ENCODE measurements around the gene DPPA4.

DPPA4 gene

GRCh38 chr3:109330405-109330804, 6.9 kb downstream of the DPPA4 start:
- peaks cover 0 to 4% of the 10 kb centered on the region in 2 experiments for H3K4me1 ChIP-seq (ENCODE audit: control insufficient read depth in 1 of 2, insufficient read depth in 2 of 2, low read length in 2 of 2)
- no peak overlapping the region for H3K18ac ChIP-seq (ENCODE audit: low read length)
- H2BK120ac ChIP-seq (ENCODE audit: insufficient read depth, low read length, poor library complexity): no peak overlapping the region
- no peak overlapping the region for H4K12ac ChIP-seq (ENCODE audit: low read depth, low read length)
- no peak overlapping the region for H3K14ac ChIP-seq (ENCODE audit: low read length)
- H3K27ac ChIP-seq (ENCODE audit: low read depth, low read length): no peak overlapping the region
- no peak overlapping the region for H3K4me3 ChIP-seq (ENCODE audit: low read depth, low read length)
- H3K4ac ChIP-seq (ENCODE audit: low read depth, low read length): no peak overlapping the region
- H4K91ac ChIP-seq (ENCODE audit: low read depth, low read length): no peak overlapping the region
- H3K36me3 ChIP-seq (ENCODE audit: control insufficient read depth in 1 of 2, insufficient read depth in 2 of 2, low read length in 2 of 2): peaks cover 32 to 37% of the 10 kb centered on the region in 2 experiments
- H3K27me3 ChIP-seq (ENCODE audit: insufficient read depth, low read length): no peaks in the 10 kb centered on the region
- H3K79me1 ChIP-seq (ENCODE audit: low read length): no peaks in the 10 kb centered on the region
- no peak overlapping the region for H3K9ac ChIP-seq (ENCODE audit: low read length)
- DNase-seq: no peak
- no peak overlapping the region for H3K23ac ChIP-seq (ENCODE audit: low read length)
- H3K79me2 ChIP-seq (ENCODE audit: control insufficient read depth, insufficient read depth, low read length, poor library complexity): no peaks in the 10 kb centered on the region
- WGBS (ENCODE audit: extremely low coverage, insufficient coverage, insufficient read length): no CpG with 5 or more reads among the region's 7 CpGs
- no peak overlapping the region for H4K8ac ChIP-seq (ENCODE audit: low read depth, low read length)
- H3K4me2 ChIP-seq (ENCODE audit: low read length): no peak overlapping the region
- no peak overlapping the region for H2BK12ac ChIP-seq (ENCODE audit: low read length)
- H2AK5ac ChIP-seq (ENCODE audit: low read length): no peak overlapping the region
- H3K9me3 ChIP-seq (ENCODE audit: insufficient read depth, low read depth, low read length): no peaks in the 10 kb centered on the region
- H2AFZ ChIP-seq (ENCODE audit: insufficient read depth, low read length, poor library complexity): no peak overlapping the region
- H2BK5ac ChIP-seq (ENCODE audit: low read depth, low read length, poor library complexity): no peak overlapping the region

- no CpG with 5 or more reads among the region's 3 CpGs for WGBS (ENCODE audit: extremely low coverage, insufficient coverage, insufficient read length)
- no peak overlapping the region for H4K12ac ChIP-seq (ENCODE audit: low read depth, low read length)
- no peak overlapping the region for H3K9ac ChIP-seq (ENCODE audit: low read length)
- no peak overlapping the region for H3K4me3 ChIP-seq (ENCODE audit: low read depth, low read length)
- H2BK5ac ChIP-seq (ENCODE audit: low read depth, low read length, poor library complexity): no peak overlapping the region
- H2BK120ac ChIP-seq (ENCODE audit: insufficient read depth, low read length, poor library complexity): no peak overlapping the region
- no peak overlapping the region for H3K18ac ChIP-seq (ENCODE audit: low read length)
- H2AFZ ChIP-seq (ENCODE audit: insufficient read depth, low read length, poor library complexity): no peak overlapping the region
- H3K4ac ChIP-seq (ENCODE audit: low read depth, low read length): no peak overlapping the region
- no peak overlapping the region for H4K91ac ChIP-seq (ENCODE audit: low read depth, low read length)
- no peaks in the 10 kb centered on the region for H3K27me3 ChIP-seq (ENCODE audit: insufficient read depth, low read length)
- no peaks in the 10 kb centered on the region for H3K79me1 ChIP-seq (ENCODE audit: low read length)
- H3K4me1 ChIP-seq (ENCODE audit: control insufficient read depth in 1 of 2, insufficient read depth in 2 of 2, low read length in 2 of 2): no peaks in the 10 kb centered on the region
- H3K27ac ChIP-seq (ENCODE audit: low read depth, low read length): no peak overlapping the region
- no peaks in the 10 kb centered on the region for H3K79me2 ChIP-seq (ENCODE audit: control insufficient read depth, insufficient read depth, low read length, poor library complexity)
- no peaks in the 10 kb centered on the region for H3K9me3 ChIP-seq (ENCODE audit: insufficient read depth, low read depth, low read length)
- no peak overlapping the region for H4K8ac ChIP-seq (ENCODE audit: low read depth, low read length)
- DNase-seq: no peak
- no peak overlapping the region for H2AK5ac ChIP-seq (ENCODE audit: low read length)
- no peak overlapping the region for H3K23ac ChIP-seq (ENCODE audit: low read length)
- H3K4me2 ChIP-seq (ENCODE audit: low read length): no peak overlapping the region
- H2BK12ac ChIP-seq (ENCODE audit: low read length): no peak overlapping the region
- peaks cover 32 to 35% of the 10 kb centered on the region in 2 experiments for H3K36me3 ChIP-seq (ENCODE audit: control insufficient read depth in 1 of 2, insufficient read depth in 2 of 2, low read length in 2 of 2)
- no peak overlapping the region for H3K14ac ChIP-seq (ENCODE audit: low read length)
These were observed 9.1 kb downstream of the DPPA4 start for GRCh38 chr3:109328202-109328601.

- H3K79me1 ChIP-seq (ENCODE audit: low read length): no peaks in the 10 kb centered on the region
- H2BK120ac ChIP-seq (ENCODE audit: insufficient read depth, low read length, poor library complexity): no peak overlapping the region
- no peak overlapping the region for H2AFZ ChIP-seq (ENCODE audit: insufficient read depth, low read length, poor library complexity)
- WGBS (ENCODE audit: extremely low coverage, insufficient coverage, insufficient read length): no CpG with 5 or more reads among the region's 3 CpGs
- no peak overlapping the region for H4K12ac ChIP-seq (ENCODE audit: low read depth, low read length)
- no peak overlapping the region for H4K8ac ChIP-seq (ENCODE audit: low read depth, low read length)
- no peak overlapping the region for H3K14ac ChIP-seq (ENCODE audit: low read length)
- no peak for DNase-seq
- H2AK5ac ChIP-seq (ENCODE audit: low read length): no peak overlapping the region
- no peak overlapping the region for H2BK12ac ChIP-seq (ENCODE audit: low read length)
- H2BK5ac ChIP-seq (ENCODE audit: low read depth, low read length, poor library complexity): no peak overlapping the region
- H3K23ac ChIP-seq (ENCODE audit: low read length): no peak overlapping the region
- H3K18ac ChIP-seq (ENCODE audit: low read length): no peak overlapping the region
- peaks cover 18 to 19% of the 10 kb centered on the region in 2 experiments for H3K36me3 ChIP-seq (ENCODE audit: control insufficient read depth in 1 of 2, insufficient read depth in 2 of 2, low read length in 2 of 2)
- H3K4me2 ChIP-seq (ENCODE audit: low read length): no peak overlapping the region
- H3K9ac ChIP-seq (ENCODE audit: low read length): no peak overlapping the region
- no peak overlapping the region for H3K4ac ChIP-seq (ENCODE audit: low read depth, low read length)
- no peaks in the 10 kb centered on the region for H3K4me1 ChIP-seq (ENCODE audit: control insufficient read depth in 1 of 2, insufficient read depth in 2 of 2, low read length in 2 of 2)
- H4K91ac ChIP-seq (ENCODE audit: low read depth, low read length): no peak overlapping the region
- no peak overlapping the region for H3K4me3 ChIP-seq (ENCODE audit: low read depth, low read length)
- no peaks in the 10 kb centered on the region for H3K27me3 ChIP-seq (ENCODE audit: insufficient read depth, low read length)
- H3K79me2 ChIP-seq (ENCODE audit: control insufficient read depth, insufficient read depth, low read length, poor library complexity): no peaks in the 10 kb centered on the region
- no peak overlapping the region for H3K27ac ChIP-seq (ENCODE audit: low read depth, low read length)
- H3K9me3 ChIP-seq (ENCODE audit: insufficient read depth, low read depth, low read length): no peaks in the 10 kb centered on the region
These were observed 11.7 kb downstream of the DPPA4 start for GRCh38 chr3:109325657-109326056.

- no CpG with 5 or more reads among the region's 5 CpGs for WGBS (ENCODE audit: extremely low coverage, insufficient coverage, insufficient read length)
- H3K79me1 ChIP-seq (ENCODE audit: low read length): no peaks in the 10 kb centered on the region
- no peak overlapping the region for H2AFZ ChIP-seq (ENCODE audit: insufficient read depth, low read length, poor library complexity)
- H3K27me3 ChIP-seq (ENCODE audit: insufficient read depth, low read length): no peaks in the 10 kb centered on the region
- H3K4ac ChIP-seq (ENCODE audit: low read depth, low read length): no peak overlapping the region
- no peak overlapping the region for H4K12ac ChIP-seq (ENCODE audit: low read depth, low read length)
- H3K18ac ChIP-seq (ENCODE audit: low read length): no peak overlapping the region
- H3K23ac ChIP-seq (ENCODE audit: low read length): no peak overlapping the region
- no peaks in the 10 kb centered on the region for H3K9me3 ChIP-seq (ENCODE audit: insufficient read depth, low read depth, low read length)
- no peak overlapping the region for H3K9ac ChIP-seq (ENCODE audit: low read length)
- no peaks in the 10 kb centered on the region for H3K79me2 ChIP-seq (ENCODE audit: control insufficient read depth, insufficient read depth, low read length, poor library complexity)
- no peak overlapping the region for H2AK5ac ChIP-seq (ENCODE audit: low read length)
- H2BK12ac ChIP-seq (ENCODE audit: low read length): no peak overlapping the region
- H3K4me3 ChIP-seq (ENCODE audit: low read depth, low read length): no peak overlapping the region
- no peak overlapping the region for H2BK5ac ChIP-seq (ENCODE audit: low read depth, low read length, poor library complexity)
- no peak overlapping the region for H3K4me2 ChIP-seq (ENCODE audit: low read length)
- no peak overlapping the region for H4K8ac ChIP-seq (ENCODE audit: low read depth, low read length)
- DNase-seq: no peak
- peaks cover 15% of the 10 kb centered on the region in 2 experiments for H3K36me3 ChIP-seq (ENCODE audit: control insufficient read depth in 1 of 2, insufficient read depth in 2 of 2, low read length in 2 of 2)
- H2BK120ac ChIP-seq (ENCODE audit: insufficient read depth, low read length, poor library complexity): no peak overlapping the region
- no peak overlapping the region for H3K14ac ChIP-seq (ENCODE audit: low read length)
- H4K91ac ChIP-seq (ENCODE audit: low read depth, low read length): no peak overlapping the region
- no peaks in the 10 kb centered on the region for H3K4me1 ChIP-seq (ENCODE audit: control insufficient read depth in 1 of 2, insufficient read depth in 2 of 2, low read length in 2 of 2)
- no peak overlapping the region for H3K27ac ChIP-seq (ENCODE audit: low read depth, low read length)
These were observed 12.2 kb downstream of the DPPA4 start for GRCh38 chr3:109325109-109325508.
